Measurements from ENCODE around the gene PFKFB4. TPM values are rescaled to one million over a fixed set of nuclear protein-coding genes. Genes with fewer than 3 reads are reported as not detected.

PFKFB4 gene
- total RNA-seq, 1 donor from 2014 or later, result 11.3 TPM

GRCh38 chr3:48504051-48504946 lies 52.3 kb downstream of the PFKFB4 start, which contains the start of gene SHISA5:
TSS of gene SHISA5 (minus strand) at chr3:48504174. CDS start at chr3:48504094, 80 bp downstream.
- no peaks in the 10 kb centered on the region for H3K27me3 Mint-ChIP-seq
- peak; percentile 77 for DNase-seq (ENCODE audit: extremely low spot score, unreplicated experiment)

GRCh38 chr3:48503401-48504050 lies 53.1 kb downstream of the PFKFB4 start:
- peaks cover 5% of the 10 kb centered on the region for H3K36me3 Mint-ChIP-seq
- TF ChIP-seq CTCF (conservative IDR thresholded peaks at IDR 0.05), result no peak
- DNase-seq (ENCODE audit: extremely low spot score, unreplicated experiment), result no peak
- no peaks in the 10 kb centered on the region for H3K27me3 Mint-ChIP-seq
- H3K4me3 Mint-ChIP-seq, result peak overlapping the region; percentile 83
- no peaks in the 10 kb centered on the region for H3K9me3 Mint-ChIP-seq
- peaks cover 12% of the 10 kb centered on the region for H3K4me1 Mint-ChIP-seq (ENCODE audit: unreplicated experiment)
- H3K27ac Mint-ChIP-seq, result peak overlapping the region; percentile 46

More at GRCh38 chr3:48504051-48504946, 52.3 kb downstream of the PFKFB4 start, which contains the start of gene SHISA5:
- H3K36me3 Mint-ChIP-seq, result peaks cover 5% of the 10 kb centered on the region
- peak within 1 kb of the TSS; percentile 83 for H3K4me3 Mint-ChIP-seq
- peaks cover 12% of the 10 kb centered on the region for H3K4me1 Mint-ChIP-seq (ENCODE audit: unreplicated experiment)
- H3K9me3 Mint-ChIP-seq, result no peaks in the 10 kb centered on the region
- H3K27ac Mint-ChIP-seq, result peak within 1 kb of the TSS; percentile 46
- TF ChIP-seq CTCF (conservative IDR thresholded peaks at IDR 0.05), result no peak

GRCh38 chr3:48502728-48503168 lies 53.9 kb downstream of the PFKFB4 start:
- Mint-ChIP-seq H3K27me3 (no peaks in the 10 kb centered on the region), H3K4me1 (ENCODE audit: unreplicated experiment) (peaks cover 10% of the 10 kb centered on the region), H3K9me3 (no peaks in the 10 kb centered on the region), H3K4me3 (peak overlapping the region; percentile 83), H3K27ac (no peak overlapping the region), H3K36me3 (peaks cover 10% of the 10 kb centered on the region)
- no peak for DNase-seq (ENCODE audit: extremely low spot score, unreplicated experiment)
- no peak for TF ChIP-seq CTCF (conservative IDR thresholded peaks at IDR 0.05)

- Mint-ChIP-seq H3K4me1 (ENCODE audit: unreplicated experiment) (peaks cover 4% of the 10 kb centered on the region), H3K4me3 (peak overlapping the region; percentile 83), H3K36me3 (peaks cover 10% of the 10 kb centered on the region), H3K27me3 (no peaks in the 10 kb centered on the region), H3K27ac (no peak overlapping the region), H3K9me3 (no peaks in the 10 kb centered on the region)
- TF ChIP-seq CTCF (conservative IDR thresholded peaks at IDR 0.05), result no peak
- no peak for DNase-seq (ENCODE audit: extremely low spot score, unreplicated experiment)
Observed at GRCh38 chr3:48502121-48502520, 54.5 kb downstream of the PFKFB4 start.

- DNase-seq (ENCODE audit: extremely low spot score, unreplicated experiment), result no peak
- Mint-ChIP-seq H3K4me3 (no peak overlapping the region), H3K4me1 (ENCODE audit: unreplicated experiment) (peaks cover 2% of the 10 kb centered on the region), H3K27me3 (no peaks in the 10 kb centered on the region), H3K36me3 (peaks cover 10% of the 10 kb centered on the region), H3K9me3 (no peaks in the 10 kb centered on the region), H3K27ac (no peak overlapping the region)
- no peak for TF ChIP-seq CTCF (conservative IDR thresholded peaks at IDR 0.05)
Observed at GRCh38 chr3:48501196-48501595, 55.4 kb downstream of the PFKFB4 start.

Measured in type B pancreatic cell (in vitro differentiated cells).